Neural cell (in vitro differentiated cells): ENCODE data around the gene ISG15.

ENCODE experiments used
- EP300 ChIP-seq: fragments of 450-650 bp; conservative IDR thresholded peaks from 2 replicates; pipeline ENCODE4 v1.6.1; 2014; ENCODE audit warnings: antibody characterized with exemption, mild to moderate bottlenecking, moderate library complexity; ENCODE audit not compliant: poor library complexity, severe bottlenecking
- EZH2 ChIP-seq: fragments of 200-600, 300-800 bp; shearing (Covaris generic), sonication (generic); IDR thresholded peaks from 2 replicates; pipeline ENCODE4 v1.6.1; 2014; ENCODE audit warnings: antibody characterized with exemption, low read length, borderline replicate concordance, mild to moderate bottlenecking; ENCODE audit not compliant: insufficient read depth, poor library complexity, severe bottlenecking
- MXI1 ChIP-seq: fragments of 450-650 bp; conservative IDR thresholded peaks from 2 replicates; pipeline ENCODE4 v1.6.1; 2014; ENCODE audit warnings: antibody characterized with exemption, mild to moderate bottlenecking; ENCODE audit not compliant: poor library complexity, severe bottlenecking
- POLR2AphosphoS5 ChIP-seq: IDR thresholded peaks from 2 replicates; pipeline ENCODE4 v1.6.1; 2012
- TF ChIP-seq, protein P1 (sequence below): IDR thresholded peaks from 2 replicates; pipeline ENCODE4 v1.6.1; 2012; ENCODE audit warnings: borderline replicate concordance
- TF ChIP-seq, protein P2 (sequence below): fragments of 450-650 bp; IDR thresholded peaks from 2 replicates; pipeline ENCODE4 v1.5.1; 2014; ENCODE audit warnings: antibody characterized with exemption, mild to moderate bottlenecking, moderate library complexity; ENCODE audit not compliant: poor library complexity, severe bottlenecking

GRCh38 chr1:983798-984475 lies 29.4 kb upstream of the ISG15 start:
- TF ChIP-seq EZH2 (no peak), MXI1 (no peak), EP300 (no peak), POLR2AphosphoS5 (no peak)
- TF ChIP-seq, protein P1, sequence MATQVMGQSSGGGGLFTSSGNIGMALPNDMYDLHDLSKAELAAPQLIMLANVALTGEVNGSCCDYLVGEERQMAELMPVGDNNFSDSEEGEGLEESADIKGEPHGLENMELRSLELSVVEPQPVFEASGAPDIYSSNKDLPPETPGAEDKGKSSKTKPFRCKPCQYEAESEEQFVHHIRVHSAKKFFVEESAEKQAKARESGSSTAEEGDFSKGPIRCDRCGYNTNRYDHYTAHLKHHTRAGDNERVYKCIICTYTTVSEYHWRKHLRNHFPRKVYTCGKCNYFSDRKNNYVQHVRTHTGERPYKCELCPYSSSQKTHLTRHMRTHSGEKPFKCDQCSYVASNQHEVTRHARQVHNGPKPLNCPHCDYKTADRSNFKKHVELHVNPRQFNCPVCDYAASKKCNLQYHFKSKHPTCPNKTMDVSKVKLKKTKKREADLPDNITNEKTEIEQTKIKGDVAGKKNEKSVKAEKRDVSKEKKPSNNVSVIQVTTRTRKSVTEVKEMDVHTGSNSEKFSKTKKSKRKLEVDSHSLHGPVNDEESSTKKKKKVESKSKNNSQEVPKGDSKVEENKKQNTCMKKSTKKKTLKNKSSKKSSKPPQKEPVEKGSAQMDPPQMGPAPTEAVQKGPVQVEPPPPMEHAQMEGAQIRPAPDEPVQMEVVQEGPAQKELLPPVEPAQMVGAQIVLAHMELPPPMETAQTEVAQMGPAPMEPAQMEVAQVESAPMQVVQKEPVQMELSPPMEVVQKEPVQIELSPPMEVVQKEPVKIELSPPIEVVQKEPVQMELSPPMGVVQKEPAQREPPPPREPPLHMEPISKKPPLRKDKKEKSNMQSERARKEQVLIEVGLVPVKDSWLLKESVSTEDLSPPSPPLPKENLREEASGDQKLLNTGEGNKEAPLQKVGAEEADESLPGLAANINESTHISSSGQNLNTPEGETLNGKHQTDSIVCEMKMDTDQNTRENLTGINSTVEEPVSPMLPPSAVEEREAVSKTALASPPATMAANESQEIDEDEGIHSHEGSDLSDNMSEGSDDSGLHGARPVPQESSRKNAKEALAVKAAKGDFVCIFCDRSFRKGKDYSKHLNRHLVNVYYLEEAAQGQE: no peak
- TF ChIP-seq, protein P2, sequence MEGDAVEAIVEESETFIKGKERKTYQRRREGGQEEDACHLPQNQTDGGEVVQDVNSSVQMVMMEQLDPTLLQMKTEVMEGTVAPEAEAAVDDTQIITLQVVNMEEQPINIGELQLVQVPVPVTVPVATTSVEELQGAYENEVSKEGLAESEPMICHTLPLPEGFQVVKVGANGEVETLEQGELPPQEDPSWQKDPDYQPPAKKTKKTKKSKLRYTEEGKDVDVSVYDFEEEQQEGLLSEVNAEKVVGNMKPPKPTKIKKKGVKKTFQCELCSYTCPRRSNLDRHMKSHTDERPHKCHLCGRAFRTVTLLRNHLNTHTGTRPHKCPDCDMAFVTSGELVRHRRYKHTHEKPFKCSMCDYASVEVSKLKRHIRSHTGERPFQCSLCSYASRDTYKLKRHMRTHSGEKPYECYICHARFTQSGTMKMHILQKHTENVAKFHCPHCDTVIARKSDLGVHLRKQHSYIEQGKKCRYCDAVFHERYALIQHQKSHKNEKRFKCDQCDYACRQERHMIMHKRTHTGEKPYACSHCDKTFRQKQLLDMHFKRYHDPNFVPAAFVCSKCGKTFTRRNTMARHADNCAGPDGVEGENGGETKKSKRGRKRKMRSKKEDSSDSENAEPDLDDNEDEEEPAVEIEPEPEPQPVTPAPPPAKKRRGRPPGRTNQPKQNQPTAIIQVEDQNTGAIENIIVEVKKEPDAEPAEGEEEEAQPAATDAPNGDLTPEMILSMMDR: peak; percentile 66
